ENCODE measurements around the gene UQCRFS1. TPM values are rescaled to one million over a fixed set of nuclear protein-coding genes. Genes with fewer than 3 reads are reported as not detected.

Gene UQCRFS1
- total and polyA plus RNA-seq, 2 donors from 2014 or later, result 37.9 to 148 TPM

DNA sequence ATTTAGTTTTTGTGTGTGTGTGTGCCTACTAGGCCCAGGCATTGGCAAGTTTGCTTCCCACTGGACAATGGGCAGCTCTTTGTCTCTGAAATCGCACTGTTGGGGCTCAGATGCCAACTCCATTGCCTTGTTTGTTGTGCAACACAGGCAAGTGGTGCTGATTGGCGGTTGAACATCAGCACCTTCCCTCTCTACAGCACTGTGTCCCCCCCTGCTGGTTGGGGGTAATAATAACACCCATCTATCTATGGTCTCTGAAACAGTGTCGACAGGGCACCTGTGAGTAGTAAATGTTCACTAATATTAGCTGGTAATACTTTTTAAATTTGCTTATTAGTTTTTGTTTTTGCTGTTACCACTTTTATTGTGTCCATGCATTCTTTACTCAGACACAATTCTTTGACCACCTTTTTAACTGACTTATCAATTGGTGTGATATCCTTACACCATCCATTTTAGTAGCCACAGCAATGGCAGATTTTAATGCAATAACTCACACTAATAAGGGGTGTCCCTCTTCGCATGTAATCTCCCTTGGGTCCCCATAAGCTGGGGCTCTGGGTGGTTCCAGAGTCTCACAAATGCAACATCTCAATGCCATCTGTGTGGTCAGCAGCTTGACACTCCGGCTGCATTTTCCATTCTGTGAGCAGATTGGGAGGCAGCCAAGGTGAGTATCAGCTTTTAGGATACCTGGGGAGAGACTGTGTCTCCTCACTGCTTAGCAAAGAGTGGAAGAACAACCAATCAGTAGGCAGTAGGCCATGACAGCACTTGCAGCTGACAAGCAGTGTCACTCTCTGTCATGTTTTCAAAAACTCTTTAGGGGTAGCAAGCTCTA, 47.7 kb upstream of the UQCRFS1 start:
- Histone ChIP-seq H3K27me3 (ENCODE audit: control insufficient read depth, insufficient read depth, low read length) (no peaks in the 10 kb centered on the region), H3K9me3 (ENCODE audit: control insufficient read depth in 2 of 3, insufficient read depth in 1 of 3, low read length in 3 of 3) (no peaks in the 10 kb centered on the region), H3K4me1 (ENCODE audit: control insufficient read depth in 2 of 3, insufficient read depth in 2 of 3, low read depth in 1 of 3, low read length in 3 of 3) (no peaks in the 10 kb centered on the region), H3K36me3 (ENCODE audit: control insufficient read depth in 2 of 3, insufficient read depth in 3 of 3, low read length in 3 of 3) (no peaks in the 10 kb centered on the region), H3K9ac (ENCODE audit: low read length in 3 of 3) (no peak overlapping the region), H3K27ac (ENCODE audit: low read depth in 2 of 2, low read length in 2 of 2) (no peak overlapping the region), H3K4me3 (ENCODE audit: low read length in 3 of 3) (no peak overlapping the region)
- DNase-seq (peak in 4 of 5 donors; percentile 48 to 73 (median 65)), FAIRE-seq (no peak)
- TF ChIP-seq, protein P1, sequence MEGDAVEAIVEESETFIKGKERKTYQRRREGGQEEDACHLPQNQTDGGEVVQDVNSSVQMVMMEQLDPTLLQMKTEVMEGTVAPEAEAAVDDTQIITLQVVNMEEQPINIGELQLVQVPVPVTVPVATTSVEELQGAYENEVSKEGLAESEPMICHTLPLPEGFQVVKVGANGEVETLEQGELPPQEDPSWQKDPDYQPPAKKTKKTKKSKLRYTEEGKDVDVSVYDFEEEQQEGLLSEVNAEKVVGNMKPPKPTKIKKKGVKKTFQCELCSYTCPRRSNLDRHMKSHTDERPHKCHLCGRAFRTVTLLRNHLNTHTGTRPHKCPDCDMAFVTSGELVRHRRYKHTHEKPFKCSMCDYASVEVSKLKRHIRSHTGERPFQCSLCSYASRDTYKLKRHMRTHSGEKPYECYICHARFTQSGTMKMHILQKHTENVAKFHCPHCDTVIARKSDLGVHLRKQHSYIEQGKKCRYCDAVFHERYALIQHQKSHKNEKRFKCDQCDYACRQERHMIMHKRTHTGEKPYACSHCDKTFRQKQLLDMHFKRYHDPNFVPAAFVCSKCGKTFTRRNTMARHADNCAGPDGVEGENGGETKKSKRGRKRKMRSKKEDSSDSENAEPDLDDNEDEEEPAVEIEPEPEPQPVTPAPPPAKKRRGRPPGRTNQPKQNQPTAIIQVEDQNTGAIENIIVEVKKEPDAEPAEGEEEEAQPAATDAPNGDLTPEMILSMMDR (IDR thresholded peaks at IDR 0.05; ENCODE audit: borderline replicate concordance, extremely low read depth, insufficient read depth), result peak; percentile 46
- intact Hi-C loops (cut with DNase I), result loop anchor here (10.0 kb wide), 1 partner anchor 526 kb away; no protein-coding TSS in a partner anchor

DNA sequence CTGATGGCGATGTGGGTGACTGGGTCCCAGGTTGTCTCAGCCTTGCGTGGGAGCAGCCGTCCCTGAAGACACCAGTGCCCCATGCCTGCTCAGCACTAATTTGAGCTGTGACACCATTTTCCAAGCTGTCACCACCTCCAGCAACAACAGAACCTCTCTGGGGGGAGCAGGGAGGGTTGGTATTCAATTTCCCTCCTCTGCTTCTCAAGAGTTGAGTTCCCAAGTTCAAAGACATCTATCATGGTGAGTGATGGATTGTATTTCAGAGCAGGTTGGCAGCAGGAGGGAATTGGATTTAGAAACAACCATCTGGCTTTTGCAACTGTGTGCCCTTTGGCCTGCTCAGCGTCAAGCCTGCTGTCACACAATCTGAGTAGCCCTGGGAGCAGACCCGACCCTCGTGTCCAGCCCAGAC, 46.9 kb upstream of the UQCRFS1 start:
- Histone ChIP-seq H3K9ac (ENCODE audit: low read length in 3 of 3) (no peak overlapping the region), H3K4me1 (ENCODE audit: control insufficient read depth in 2 of 3, insufficient read depth in 2 of 3, low read depth in 1 of 3, low read length in 3 of 3) (no peaks in the 10 kb centered on the region), H3K36me3 (ENCODE audit: control insufficient read depth in 2 of 3, insufficient read depth in 3 of 3, low read length in 3 of 3) (no peaks in the 10 kb centered on the region), H3K27ac (ENCODE audit: low read depth in 2 of 2, low read length in 2 of 2) (no peak overlapping the region), H3K27me3 (ENCODE audit: control insufficient read depth, insufficient read depth, low read length) (no peaks in the 10 kb centered on the region), H3K4me3 (ENCODE audit: low read length in 3 of 3) (no peak overlapping the region), H3K9me3 (ENCODE audit: control insufficient read depth in 2 of 3, insufficient read depth in 1 of 3, low read length in 3 of 3) (no peaks in the 10 kb centered on the region)
- FAIRE-seq (no peak), DNase-seq (peak in 4 of 5 donors; percentile 86 to 95 (median 91))
- TF ChIP-seq, protein P1 (IDR thresholded peaks at IDR 0.05; ENCODE audit: borderline replicate concordance, extremely low read depth, insufficient read depth), result no peak
- intact Hi-C loops (cut with DNase I), result loop anchor here (10.0 kb wide), 1 partner anchor 525 kb away; no protein-coding TSS in a partner anchor

DNA sequence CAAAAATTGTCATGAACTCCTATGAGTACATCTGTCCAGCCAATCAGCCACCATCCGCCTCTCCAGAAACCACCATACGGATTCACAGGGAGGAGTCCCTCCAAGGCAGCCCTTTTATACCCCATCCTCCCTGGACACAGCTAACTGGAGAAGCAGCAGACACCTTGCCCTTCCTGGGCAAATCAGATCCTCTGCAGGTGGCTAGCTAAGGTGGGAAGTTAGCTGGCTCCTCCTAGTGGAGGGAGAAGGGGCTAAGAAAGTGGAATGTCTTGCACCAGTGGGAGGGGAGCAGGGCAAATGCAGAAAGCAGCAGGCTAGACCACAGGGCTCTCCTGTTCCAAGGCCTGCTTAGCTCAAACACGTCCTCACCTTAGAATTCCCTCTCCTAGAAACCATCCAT, 46.2 kb upstream of the UQCRFS1 start:
- no peak overlapping the region for H3K27ac ChIP-seq (ENCODE audit: low read depth in 2 of 2, low read length in 2 of 2)
- no peaks in the 10 kb centered on the region for H3K4me1 ChIP-seq (ENCODE audit: control insufficient read depth in 2 of 3, insufficient read depth in 2 of 3, low read depth in 1 of 3, low read length in 3 of 3)
- FAIRE-seq (no peak), DNase-seq (peak in 2 of 5 donors; percentile 18 to 35)
- H3K9me3 ChIP-seq (ENCODE audit: control insufficient read depth in 2 of 3, insufficient read depth in 1 of 3, low read length in 3 of 3), result no peaks in the 10 kb centered on the region
- TF ChIP-seq, protein P1 (IDR thresholded peaks at IDR 0.05; ENCODE audit: borderline replicate concordance, extremely low read depth, insufficient read depth), result no peak
- H3K9ac ChIP-seq (ENCODE audit: low read length in 3 of 3), result no peak overlapping the region
- no peak overlapping the region for H3K4me3 ChIP-seq (ENCODE audit: low read length in 3 of 3)
- no peaks in the 10 kb centered on the region for H3K36me3 ChIP-seq (ENCODE audit: control insufficient read depth in 2 of 3, insufficient read depth in 3 of 3, low read length in 3 of 3)
- H3K27me3 ChIP-seq (ENCODE audit: control insufficient read depth, insufficient read depth, low read length), result no peaks in the 10 kb centered on the region
- intact Hi-C loops (cut with DNase I), result no loop called here

Measured in kidney (tissue), 14 donors.